NK-92 treated with Interleukin-12 subunit alpha and Interleukin-12 subunit beta, amount 100 ng/mL, for 24 hours (cell line): Measurements from ENCODE around the gene VEGFA.

Experiments used
- DNase-seq: peaks from one replicate; lab custom pipeline; 2025; lab: John Stamatoyannopoulos, UW

VEGFA gene

GRCh38 chr6:43785220-43785752 is 15.3 kb downstream of the VEGFA start:
- no peak for DNase-seq

- DNase-seq = no peak
These were observed 15.9 kb downstream of the VEGFA start for GRCh38 chr6:43785904-43786303.

GRCh38 chr6:43786664-43787329 is 16.8 kb downstream of the VEGFA start:
- DNase-seq = no peak

GRCh38 chr6:43788301-43788700 is 18.3 kb downstream of the VEGFA start:
- no peak for DNase-seq

- DNase-seq = no peak
These were observed 19.4 kb downstream of the VEGFA start for GRCh38 chr6:43789447-43789846.

GRCh38 chr6:43790031-43790430 is 20.0 kb downstream of the VEGFA start:
- DNase-seq = no peak

GRCh38 chr6:43791745-43792422 is 21.9 kb downstream of the VEGFA start:
- no peak for DNase-seq

- DNase-seq = no peak
These were observed 23.3 kb downstream of the VEGFA start for GRCh38 chr6:43793154-43793874.

- DNase-seq = no peak
These were observed 23.8 kb downstream of the VEGFA start for GRCh38 chr6:43793875-43794242.

GRCh38 chr6:43795421-43795820 is 25.4 kb downstream of the VEGFA start:
- no peak for DNase-seq

GRCh38 chr6:43796168-43796567 is 26.2 kb downstream of the VEGFA start:
- DNase-seq = no peak

GRCh38 chr6:43796903-43797890 is 27.2 kb downstream of the VEGFA start:
- no peak for DNase-seq

- no peak for DNase-seq
These were observed 27.9 kb downstream of the VEGFA start for GRCh38 chr6:43797919-43798318.

- peak; percentile 85 for DNase-seq
These were observed 28.9 kb downstream of the VEGFA start for GRCh38 chr6:43798688-43799444.

GRCh38 chr6:43799551-43800297 is 29.7 kb downstream of the VEGFA start:
- no peak for DNase-seq

GRCh38 chr6:43800298-43800623 is 30.2 kb downstream of the VEGFA start:
- no peak for DNase-seq

- DNase-seq = no peak
These were observed 30.9 kb downstream of the VEGFA start for GRCh38 chr6:43800746-43801494.

GRCh38 chr6:43801495-43802181 is 31.6 kb downstream of the VEGFA start:
- DNase-seq = no peak
